GM21528 (cell line): Measurements from ENCODE around the gene PTRH2.
"Not testable (repeated sequence)": the region's sequence is repeated elsewhere in the genome, so short reads cannot be mapped to it uniquely, and the experiment has no call there.

Source experiments
- ATAC-seq: cut with Tn5 transposase; IDR thresholded peaks from one replicate; pipeline ENCODE4 v1.9.1; 2021; ENCODE audit warnings: mild to moderate bottlenecking, moderate library complexity; ENCODE audit not compliant: unreplicated experiment, low FRiP score

Gene PTRH2

GRCh38 chr17:59676716-59677115 is 30.5 kb downstream of the PTRH2 start:
- ATAC-seq, result no peak

GRCh38 chr17:59675231-59675630 is 32.0 kb downstream of the PTRH2 start:
- ATAC-seq, result no peak

- no peak for ATAC-seq
Observed at GRCh38 chr17:59671386-59671785, 35.8 kb downstream of the PTRH2 start.

GRCh38 chr17:59669944-59670343 is 37.3 kb downstream of the PTRH2 start:
- ATAC-seq, result no peak

GRCh38 chr17:59669411-59669810 is 37.8 kb downstream of the PTRH2 start:
- ATAC-seq, result no peak

GRCh38 chr17:59668816-59669215 is 38.4 kb downstream of the PTRH2 start:
- no peak for ATAC-seq

GRCh38 chr17:59666235-59666634 is 41.0 kb downstream of the PTRH2 start:
- no peak for ATAC-seq

GRCh38 chr17:59656624-59657023 is 50.6 kb downstream of the PTRH2 start:
- ATAC-seq, result not testable (repeated sequence)

GRCh38 chr17:59652119-59652518 is 55.1 kb downstream of the PTRH2 start:
- no peak for ATAC-seq

GRCh38 chr17:59651346-59651745 is 55.9 kb downstream of the PTRH2 start:
- no peak for ATAC-seq

- no peak for ATAC-seq
Observed at GRCh38 chr17:59650642-59651041, 56.6 kb downstream of the PTRH2 start.

- ATAC-seq, result no peak
Observed at GRCh38 chr17:59649886-59650285, 57.3 kb downstream of the PTRH2 start.
